A673 (cell line): ENCODE results near the gene ROR2.

Experiments used
- CTCF ChIP-seq: fragments of 300-800, 200-600 bp; sonication (generic); conservative IDR thresholded peaks from 2 replicates; pipeline ENCODE4 v1.5.1; 2017; ENCODE audit warnings: low read depth, mild to moderate bottlenecking, antibody characterized with exemption, low read length, moderate library complexity, mixed read lengths
- EZH2 ChIP-seq: fragments of 200-600 bp; sonication (generic); IDR thresholded peaks from 2 replicates; pipeline ENCODE4 v1.6.1; 2017; ENCODE audit warnings: borderline replicate concordance, low read depth, mild to moderate bottlenecking, mixed read lengths, antibody characterized with exemption, low read length; ENCODE audit not compliant: poor library complexity, severe bottlenecking

- TF ChIP-seq CTCF (no peak), EZH2 (no peak)
These were observed 159.1 kb downstream of the ROR2 start for GRCh38 chr9:91790917-91791316.
